Neural cell (in vitro differentiated cells): Measurements from ENCODE around the gene CAMSAP2.

ENCODE experiments used
- EZH2 ChIP-seq: fragments of 200-600, 300-800 bp; shearing (Covaris generic), sonication (generic); IDR thresholded peaks from 2 replicates; pipeline ENCODE4 v1.6.1; 2014; ENCODE audit warnings: antibody characterized with exemption, low read length, borderline replicate concordance, mild to moderate bottlenecking; ENCODE audit not compliant: insufficient read depth, poor library complexity, severe bottlenecking
- MXI1 ChIP-seq: fragments of 450-650 bp; conservative IDR thresholded peaks from 2 replicates; pipeline ENCODE4 v1.6.1; 2014; ENCODE audit warnings: antibody characterized with exemption, mild to moderate bottlenecking; ENCODE audit not compliant: poor library complexity, severe bottlenecking
- POLR2AphosphoS5 ChIP-seq: IDR thresholded peaks from 2 replicates; pipeline ENCODE4 v1.6.1; 2012
- SMC3 ChIP-seq: fragments of 450-650 bp; conservative IDR thresholded peaks from 2 replicates; pipeline ENCODE4 v1.6.1; 2014; ENCODE audit warnings: antibody characterized with exemption, mild to moderate bottlenecking, moderate library complexity; ENCODE audit not compliant: poor library complexity
- TF ChIP-seq, protein P1 (sequence below): fragments of 450-650 bp; IDR thresholded peaks from 2 replicates; pipeline ENCODE4 v1.5.1; 2014; ENCODE audit warnings: antibody characterized with exemption, mild to moderate bottlenecking, moderate library complexity; ENCODE audit not compliant: poor library complexity, severe bottlenecking

- TF ChIP-seq, protein P1, sequence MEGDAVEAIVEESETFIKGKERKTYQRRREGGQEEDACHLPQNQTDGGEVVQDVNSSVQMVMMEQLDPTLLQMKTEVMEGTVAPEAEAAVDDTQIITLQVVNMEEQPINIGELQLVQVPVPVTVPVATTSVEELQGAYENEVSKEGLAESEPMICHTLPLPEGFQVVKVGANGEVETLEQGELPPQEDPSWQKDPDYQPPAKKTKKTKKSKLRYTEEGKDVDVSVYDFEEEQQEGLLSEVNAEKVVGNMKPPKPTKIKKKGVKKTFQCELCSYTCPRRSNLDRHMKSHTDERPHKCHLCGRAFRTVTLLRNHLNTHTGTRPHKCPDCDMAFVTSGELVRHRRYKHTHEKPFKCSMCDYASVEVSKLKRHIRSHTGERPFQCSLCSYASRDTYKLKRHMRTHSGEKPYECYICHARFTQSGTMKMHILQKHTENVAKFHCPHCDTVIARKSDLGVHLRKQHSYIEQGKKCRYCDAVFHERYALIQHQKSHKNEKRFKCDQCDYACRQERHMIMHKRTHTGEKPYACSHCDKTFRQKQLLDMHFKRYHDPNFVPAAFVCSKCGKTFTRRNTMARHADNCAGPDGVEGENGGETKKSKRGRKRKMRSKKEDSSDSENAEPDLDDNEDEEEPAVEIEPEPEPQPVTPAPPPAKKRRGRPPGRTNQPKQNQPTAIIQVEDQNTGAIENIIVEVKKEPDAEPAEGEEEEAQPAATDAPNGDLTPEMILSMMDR: no peak
- no peak for TF ChIP-seq EZH2
- TF ChIP-seq MXI1: no peak
- no peak for TF ChIP-seq SMC3
- TF ChIP-seq POLR2AphosphoS5: no peak
Observed at GRCh38 chr1:200869376-200869752, 130.7 kb downstream of the CAMSAP2 start.
